H1 (cell line): ENCODE measurements around the gene IGSF9B. TPM values are rescaled to one million over a fixed set of nuclear protein-coding genes. Genes with fewer than 3 reads are reported as not detected.

ENCODE experiments used
- CTCF ChIA-PET: fragments of 300-600 bp; sonication (Branson Sonifier 250); formaldehyde crosslinking; loops from one replicate; lab custom pipeline; 2021; ENCODE audit not compliant: partially characterized antibody; lab: Charles Lee
- POLR2A ChIA-PET: fragments of 300-600 bp; sonication (Branson Sonifier 250); formaldehyde crosslinking; loops from one replicate; lab custom pipeline; 2021; ENCODE audit warnings: inconsistent platforms; ENCODE audit not compliant: partially characterized antibody; lab: Charles Lee
- DNase-seq, 2 experiments: peaks; one replicate each; pipeline versions ENCODE4 v3.0.0 to v3.0.0-alpha.2; 2010 to 2022; ENCODE audit warnings: low spot score in 2 of 2, low read depth in 1 of 2, mixed read lengths in 1 of 2
- FAIRE-seq: peaks from 2 replicates; lab custom pipeline; 2011; peaks lifted over from hg19 to GRCh38; lab: Jason Lieb, UNC
- H2AFZ ChIP-seq: 2 replicates; pipeline ENCODE4 v1.8.1; 2012; ENCODE audit warnings: low read length, inconsistent platforms
- H2AK5ac ChIP-seq: 2 replicates; pipeline ENCODE4 v1.6.1; 2013; ENCODE audit warnings: low read depth, low read length
- H2BK120ac ChIP-seq: replicated peaks from 2 replicates; pipeline ENCODE3; 2013; ENCODE audit warnings: low read depth, low read length, inconsistent platforms
- H2BK12ac ChIP-seq: 2 replicates; pipeline ENCODE4 v1.6.1; 2013; ENCODE audit warnings: low read depth, low read length
- H2BK15ac ChIP-seq: 2 replicates; pipeline ENCODE4 v1.6.1; 2013; ENCODE audit warnings: low read length
- H2BK20ac ChIP-seq: 2 replicates; pipeline ENCODE4 v1.6.1; 2013; ENCODE audit warnings: low read length
- H2BK5ac ChIP-seq: 2 replicates; pipeline ENCODE4 v1.6.1; 2013; ENCODE audit warnings: low read depth, low read length
- H3K14ac ChIP-seq: 2 replicates; pipeline ENCODE4 v1.6.1; 2013; ENCODE audit warnings: inconsistent platforms; ENCODE audit not compliant: insufficient read length
- H3K18ac ChIP-seq: 2 replicates; pipeline ENCODE4 v1.6.1; 2013; ENCODE audit warnings: low read length; ENCODE audit errors: extremely low read depth
- H3K23ac ChIP-seq: 2 replicates; pipeline ENCODE4 v1.6.1; 2013; ENCODE audit warnings: inconsistent platforms; ENCODE audit not compliant: insufficient read length
- H3K23me2 ChIP-seq: 2 replicates; pipeline ENCODE4 v1.6.1; 2013; ENCODE audit warnings: low read depth, low read length
- H3K27ac ChIP-seq: 2 replicates; pipeline ENCODE4 v1.6.1; 2011; ENCODE audit warnings: low read depth, low read length, inconsistent platforms
- H3K27me3 ChIP-seq, 4 experiments: replicated peaks in 1 of 4; 1 replicate in 1 of 4; 2 replicates in 3 of 4; pipeline versions ENCODE4 v1.6.1 to v1.8.1; 2011 to 2013; ENCODE audit warnings: low read length in 3 of 4, mild to moderate bottlenecking in 3 of 4, inconsistent platforms in 2 of 4, mixed read lengths in 2 of 4, moderate library complexity in 1 of 4; ENCODE audit not compliant: control insufficient read depth in 3 of 4, insufficient read depth in 3 of 4; ENCODE audit errors: extremely low read depth in 1 of 4
- H3K36me3 ChIP-seq, 4 experiments: 2 replicates each; pipeline versions ENCODE4 v1.6.1 to v1.8.1; 2011 to 2013; ENCODE audit warnings: mild to moderate bottlenecking in 4 of 4, low read length in 3 of 4, moderate library complexity in 2 of 4, control low read depth in 1 of 4, inconsistent platforms in 1 of 4; ENCODE audit not compliant: insufficient read depth in 4 of 4, control insufficient read depth in 2 of 4
- H3K4ac ChIP-seq: replicated peaks from 2 replicates; pipeline ENCODE3; 2013; ENCODE audit warnings: low read length, low read depth, mixed read lengths, inconsistent platforms; ENCODE audit not compliant: insufficient read length
- H3K4me1 ChIP-seq, 4 experiments: replicated peaks in 1 of 4; 1 replicate in 1 of 4; 2 replicates in 3 of 4; pipeline versions ENCODE4 v1.6.1 to v1.8.1; 2011 to 2013; ENCODE audit warnings: low read length in 3 of 4, inconsistent platforms in 2 of 4, mixed read lengths in 1 of 4; ENCODE audit not compliant: insufficient read depth in 4 of 4, control insufficient read depth in 3 of 4
- H3K4me2 ChIP-seq, 2 experiments: 2 replicates each; pipeline versions ENCODE4 v1.6.1 to v1.8.1; 2011 to 2013; ENCODE audit warnings: low read depth in 2 of 2, low read length in 2 of 2, control low read depth in 1 of 2, inconsistent platforms in 1 of 2, mild to moderate bottlenecking in 1 of 2; ENCODE audit not compliant: insufficient read depth in 1 of 2
- H3K4me3 ChIP-seq, 4 experiments: fragments of 200-600, 300-600 bp in 1 of 4; sonication (generic), shearing (Covaris generic), sonication (Bioruptor Twin) in 1 of 4; 2 replicates each; pipeline versions ENCODE4 v1.5.1 to v1.8.1; 2011 to 2016; ENCODE audit warnings: low read length in 4 of 4, low read depth in 3 of 4, control low read depth in 2 of 4, inconsistent platforms in 2 of 4, mild to moderate bottlenecking in 2 of 4, mixed read lengths in 1 of 4, moderate library complexity in 1 of 4; ENCODE audit not compliant: insufficient read depth in 2 of 4; ENCODE audit errors: extremely low read depth in 1 of 4
- H3K56ac ChIP-seq: replicated peaks from 2 replicates; pipeline ENCODE3; 2013; ENCODE audit warnings: low read depth, mild to moderate bottlenecking, mixed read lengths, low read length, inconsistent platforms; ENCODE audit not compliant: insufficient read length
- H3K79me1 ChIP-seq: 2 replicates; pipeline ENCODE4 v1.6.1; 2013; ENCODE audit warnings: low read depth, low read length, control low read depth
- H3K79me2 ChIP-seq, 2 experiments: 2 replicates each; pipeline versions ENCODE4 v1.6.1 to v1.8.1; 2012 to 2013; ENCODE audit warnings: low read length in 2 of 2, mild to moderate bottlenecking in 2 of 2, inconsistent platforms in 1 of 2; ENCODE audit not compliant: insufficient read depth in 2 of 2, control insufficient read depth in 1 of 2
- H3K9ac ChIP-seq, 4 experiments: replicated peaks in 1 of 4; 1 replicate in 1 of 4; 2 replicates in 3 of 4; pipeline versions ENCODE4 v1.6.1 to v1.8.1; 2011 to 2013; ENCODE audit warnings: low read depth in 3 of 4, low read length in 3 of 4, control low read depth in 2 of 4, mild to moderate bottlenecking in 2 of 4, moderate library complexity in 2 of 4, inconsistent platforms in 1 of 4; ENCODE audit errors: extremely low read depth in 1 of 4
- H3K9me3 ChIP-seq, 2 experiments: 2 replicates each; pipeline versions ENCODE4 v1.6.1 to v1.8.1; 2012 to 2013; ENCODE audit warnings: mild to moderate bottlenecking in 2 of 2, moderate library complexity in 2 of 2, control low read depth in 1 of 2, inconsistent platforms in 1 of 2, low read depth in 1 of 2, low read length in 1 of 2, mixed read lengths in 1 of 2; ENCODE audit not compliant: insufficient read depth in 2 of 2
- H4K20me1 ChIP-seq, 2 experiments: replicated peaks in 1 of 2; 2 replicates each; pipeline versions ENCODE3 to v1.8.1; 2011 to 2013; ENCODE audit warnings: inconsistent platforms in 2 of 2, low read length in 2 of 2, mild to moderate bottlenecking in 1 of 2; ENCODE audit not compliant: insufficient read depth in 2 of 2, control insufficient read depth in 1 of 2
- H4K5ac ChIP-seq: 2 replicates; pipeline ENCODE4 v1.6.1; 2013; ENCODE audit warnings: low read length, low read depth, mixed read lengths, inconsistent platforms; ENCODE audit not compliant: insufficient read length
- H4K8ac ChIP-seq: 2 replicates; pipeline ENCODE4 v1.8.0; 2013; ENCODE audit warnings: mild to moderate bottlenecking, moderate library complexity, low read length, inconsistent platforms; ENCODE audit not compliant: insufficient read depth; ENCODE audit errors: extremely low read depth
- H4K91ac ChIP-seq: replicated peaks from 2 replicates; pipeline ENCODE3; 2013; ENCODE audit warnings: low read length, mixed read lengths, inconsistent platforms; ENCODE audit not compliant: insufficient read length
- CHD2 ChIP-seq: IDR thresholded peaks from 2 replicates; pipeline ENCODE4 v1.6.1; 2012; ENCODE audit warnings: low read length, improper control_type of control experiment
- CREB1 ChIP-seq: IDR thresholded peaks from 2 replicates; pipeline ENCODE4 v1.6.1; 2012; ENCODE audit warnings: inconsistent platforms
- E2F6 ChIP-seq: IDR thresholded peaks from 2 replicates; pipeline ENCODE4 v1.6.1; 2012; ENCODE audit warnings: inconsistent platforms
- EP300 ChIP-seq, 2 experiments: IDR thresholded peaks; 1 replicate in 1 of 2; 2 replicates in 1 of 2; pipeline ENCODE4 v1.6.1; 2011 to 2012; ENCODE audit warnings: low read depth in 2 of 2, low read length in 2 of 2, mild to moderate bottlenecking in 2 of 2, borderline replicate concordance in 1 of 2, inconsistent platforms in 1 of 2, moderate library complexity in 1 of 2
- KDM5A ChIP-seq: fragments of 200-600 bp; IDR thresholded peaks from 2 replicates; pipeline ENCODE4 v1.7.1; 2012; ENCODE audit warnings: mild to moderate bottlenecking, low read length, inconsistent platforms, mixed read lengths
- POLR2AphosphoS5 ChIP-seq: IDR thresholded peaks from 2 replicates; pipeline ENCODE4 v1.6.1; 2011; ENCODE audit warnings: low read depth, low read length
- RXRA ChIP-seq: IDR thresholded peaks from 2 replicates; pipeline ENCODE4 v1.6.1; 2011; ENCODE audit warnings: low read depth, mild to moderate bottlenecking, low read length, moderate library complexity; ENCODE audit not compliant: insufficient read depth
- SAP30 ChIP-seq: fragments of 300-600 bp; sonication (generic); IDR thresholded peaks from 2 replicates; pipeline ENCODE4 v1.7.1; 2012; ENCODE audit warnings: low read length, moderate library complexity, mild to moderate bottlenecking, inconsistent platforms; ENCODE audit not compliant: insufficient read depth, insufficient replicate concordance
- TCF12 ChIP-seq: IDR thresholded peaks from 2 replicates; pipeline ENCODE4 v1.6.1; 2011; ENCODE audit warnings: low read depth, mild to moderate bottlenecking, low read length
- USF2 ChIP-seq: IDR thresholded peaks from 2 replicates; pipeline ENCODE4 v1.6.1; 2011; ENCODE audit warnings: low read length, improper control_type of control experiment
- WGBS, 2 experiments: shearing (Covaris generic) in 1 of 2; methylation state at CpG; one replicate each; pipeline versions ENCODE4 v1.1.6 to v1.1.7; 2013 to 2015; ENCODE audit warnings: low lambda C conversion rate in 2 of 2, mixed read lengths in 2 of 2, inconsistent platforms in 1 of 2, low coverage in 1 of 2, missing lambda C conversion rate in 1 of 2; ENCODE audit not compliant: insufficient replicate concordance in 2 of 2, insufficient coverage in 1 of 2, insufficient read length in 1 of 2; ENCODE audit errors: extremely low coverage in 1 of 2, missing lambda C conversion rate in 1 of 2; 5-methylcytosine and 5-hydroxymethylcytosine counted together
- polyA plus RNA-seq, 7 experiments: library from polyadenylated mRNA; depleted of rRNA in 3 of 7; stranded (reverse) in 5 of 7; unstranded in 2 of 7; fragments of >200 nt in 5 of 7; fragments of 200-250 nt in 2 of 7; gene quantifications; 1 replicate in 5 of 7; 2 replicates in 1 of 7; 4 replicates in 1 of 7; pipeline versions ENCODE4 v1.2.1 to v1.2.3, GENCODE V29; 2011 to 2013; ENCODE audit warnings: missing spikeins in 2 of 7, mixed read lengths in 2 of 7
- total RNA-seq: library from RNA; stranded (reverse); fragmentation: NEBNext Ultra II Directional; extraction: Animal tissue kit (Norgen Biotek cat#: 25700); gene quantifications from 2 replicates; pipeline ENCODE4 v1.2.1, GENCODE V29; 2021

IGSF9B gene
- total and polyA plus RNA-seq, 2 of the 8 experiments (the other 6 are each of a cell fraction or from before 2014, with no cell fraction given), result 16.5 to 49.2 TPM

- H3K27ac ChIP-seq, result no peak overlapping the region
- H4K5ac ChIP-seq, result no peak overlapping the region
- no peak overlapping the region; the same call in none of the 2 replicates for H4K8ac ChIP-seq
- peaks cover 0 to 3% of the 10 kb centered on the region in 2 experiments for H4K20me1 ChIP-seq
- peaks cover 0 to 4% (median 0%) of the 10 kb centered on the region in 4 experiments; a peak in 2 of 7 replicates for H3K4me1 ChIP-seq
- H3K4me3 ChIP-seq, result no peak overlapping the region
- peak overlapping the region; percentile 50 for H3K56ac ChIP-seq
- H2BK120ac ChIP-seq, result no peak overlapping the region
- H2AFZ ChIP-seq, result peak overlapping the region; percentile 82
- no peaks in the 10 kb centered on the region for H3K79me1 ChIP-seq
- no peak overlapping the region for H3K4ac ChIP-seq
- no peaks in the 10 kb centered on the region for H3K79me2 ChIP-seq
- H3K36me3 ChIP-seq, result no peaks in the 10 kb centered on the region
- H3K23me2 ChIP-seq, result no peaks in the 10 kb centered on the region
- peak overlapping the region; percentile 72; the same call in 1 of the 2 replicates for H2BK12ac ChIP-seq
- no peak overlapping the region for H3K18ac ChIP-seq
- FAIRE-seq (no peak), DNase-seq (no peak)
- no peak overlapping the region for H3K23ac ChIP-seq
- H4K91ac ChIP-seq, result no peak overlapping the region
- H2BK15ac ChIP-seq, result peak overlapping the region; percentile 75; the same call in 1 of the 2 replicates
- H2BK20ac ChIP-seq, result no peak overlapping the region
- ChIA-PET POLR2A (no interaction called here), CTCF (interaction anchor here (0.7 to 3.2 kb wide), 10 partner anchors 12 to 674 kb away, joined by 3 to 11 read pairs (median 3); no protein-coding TSS in a partner anchor)
- 87% methylated on average over 28 of the region's 28 CpGs; no CpG with 5 or more reads in 1 of the 2 experiments for WGBS, 2 experiments
- H3K9ac ChIP-seq, result no peak overlapping the region
- peaks cover 0 to 9% (median 3%) of the 10 kb centered on the region in 4 experiments; a peak in 5 of 7 replicates for H3K27me3 ChIP-seq
- peak overlapping the region; percentile 8 to 36; a peak in 3 of 4 replicates for H3K4me2 ChIP-seq
- no peak for TF ChIP-seq RXRA
- no peak for TF ChIP-seq CREB1
- TF ChIP-seq POLR2AphosphoS5, result no peak
- no peak for TF ChIP-seq TCF12
- no peak for TF ChIP-seq KDM5A
- TF ChIP-seq USF2, result no peak
- no peak for TF ChIP-seq EP300 (IDR thresholded peaks at IDR 0.05; ENCODE audit: borderline replicate concordance in 1 of 2, low read depth in 2 of 2, low read length in 2 of 2)
- no peak for TF ChIP-seq E2F6
- TF ChIP-seq SAP30, result no peak
- no peak for TF ChIP-seq CHD2
- H3K14ac ChIP-seq, result no peak overlapping the region
- H2BK5ac ChIP-seq, result no peak overlapping the region
- H2AK5ac ChIP-seq, result peak overlapping the region; percentile 86; the same call in 1 of the 2 replicates
- no peaks in the 10 kb centered on the region for H3K9me3 ChIP-seq
Measured at GRCh38 chr11:133967599-133968238, 11.0 kb upstream of the IGSF9B start.
